ENCODE results near the gene C6orf89. TPM values are rescaled to one million over a fixed set of nuclear protein-coding genes. Genes with fewer than 3 reads are reported as not detected.
"Not testable (repeated sequence)": the region's sequence is repeated elsewhere in the genome, so short reads cannot be mapped to it uniquely, and the experiment has no call there.

The C6orf89 gene
- total RNA-seq, 1 experiment from 2014 or later, result 36.9 TPM

- DNase-seq (ENCODE audit: unreplicated experiment), result no peak
- no TSS peak for BruUV-seq (replicated peaks)
- no peak overlapping the region for H3K27ac Mint-ChIP-seq (ENCODE audit: low read depth, unreplicated experiment)
- peaks cover 16% of the 10 kb centered on the region for H3K4me1 Mint-ChIP-seq (ENCODE audit: insufficient read depth, unreplicated experiment)
- no peaks in the 10 kb centered on the region for H3K36me3 Mint-ChIP-seq (ENCODE audit: insufficient read depth, unreplicated experiment)
- TF ChIP-seq CTCF (IDR thresholded peaks at IDR 0.05; ENCODE audit: unreplicated experiment), result no peak
- H3K9me3 Mint-ChIP-seq (ENCODE audit: unreplicated experiment), result no peaks in the 10 kb centered on the region
- no peak overlapping the region for H3K4me3 Mint-ChIP-seq (ENCODE audit: unreplicated experiment)
- POLR2A ChIA-PET, result interaction anchor here (0.9 kb wide), 1 partner anchor 18 kb away, joined by 7 read pairs; no protein-coding TSS in a partner anchor
- CTCF ChIA-PET, result interaction anchor here (0.6 to 1.3 kb wide), 3 partner anchors 8 to 260 kb away, joined by 3 to 5 read pairs (median 3); no protein-coding TSS in a partner anchor
- intact Hi-C loops (cut with micrococcal nuclease), result no loop called here
- peaks cover 16% of the 10 kb centered on the region for H3K27me3 Mint-ChIP-seq (ENCODE audit: insufficient read depth, unreplicated experiment)
Measured at GRCh38 chr6:36947570-36948351, 62.0 kb downstream of the C6orf89 start.

GRCh38 chr6:36949076-36949475, 63.3 kb downstream of the C6orf89 start:
- BruUV-seq (replicated peaks); H3K27me3 Mint-ChIP-seq (ENCODE audit: insufficient read depth, unreplicated experiment); CTCF ChIA-PET; H3K9me3 Mint-ChIP-seq (ENCODE audit: unreplicated experiment); H3K36me3 Mint-ChIP-seq (ENCODE audit: insufficient read depth, unreplicated experiment); H3K4me3 Mint-ChIP-seq (ENCODE audit: unreplicated experiment); intact Hi-C loops (cut with micrococcal nuclease): not testable (repeated sequence)
- DNase-seq (ENCODE audit: unreplicated experiment), result peak; percentile 31
- Mint-ChIP-seq H3K27ac (ENCODE audit: low read depth, unreplicated experiment) (peak overlapping the region; percentile 17), H3K4me1 (ENCODE audit: insufficient read depth, unreplicated experiment) (peaks cover 16% of the 10 kb centered on the region)
- POLR2A ChIA-PET, result interaction anchor here (0.8 kb wide), 1 partner anchor 15 kb away, joined by 3 read pairs; no protein-coding TSS in a partner anchor

GRCh38 chr6:36949636-36950035, 63.9 kb downstream of the C6orf89 start:
- DNase-seq (ENCODE audit: unreplicated experiment), result peak; percentile 44
- Mint-ChIP-seq H3K27me3 (ENCODE audit: insufficient read depth, unreplicated experiment) (no peaks in the 10 kb centered on the region), H3K4me1 (ENCODE audit: insufficient read depth, unreplicated experiment) (peaks cover 16% of the 10 kb centered on the region), H3K27ac (ENCODE audit: low read depth, unreplicated experiment) (peak overlapping the region; percentile 17), H3K36me3 (ENCODE audit: insufficient read depth, unreplicated experiment) (no peaks in the 10 kb centered on the region), H3K9me3 (ENCODE audit: unreplicated experiment) (no peaks in the 10 kb centered on the region), H3K4me3 (ENCODE audit: unreplicated experiment) (no peak overlapping the region)
- TF ChIP-seq CTCF (IDR thresholded peaks at IDR 0.05; ENCODE audit: unreplicated experiment), result no peak
- ChIA-PET POLR2A (interaction anchor here (0.8 kb wide), 1 partner anchor 15 kb away, joined by 3 read pairs; no protein-coding TSS in a partner anchor), CTCF (no interaction called here)
- no TSS peak for BruUV-seq (replicated peaks)
- intact Hi-C loops (cut with micrococcal nuclease), result no loop called here

- peaks cover 31% of the 10 kb centered on the region for H3K4me1 Mint-ChIP-seq (ENCODE audit: insufficient read depth, unreplicated experiment)
- no peak for DNase-seq (ENCODE audit: unreplicated experiment)
- TF ChIP-seq CTCF (IDR thresholded peaks at IDR 0.05; ENCODE audit: unreplicated experiment), result no peak
- CTCF ChIA-PET, result no interaction called here
- H3K4me3 Mint-ChIP-seq (ENCODE audit: unreplicated experiment), result no peak overlapping the region
- H3K27ac Mint-ChIP-seq (ENCODE audit: low read depth, unreplicated experiment), result no peak overlapping the region
- intact Hi-C loops (cut with micrococcal nuclease), result no loop called here
- POLR2A ChIA-PET, result interaction anchor here (0.6 to 1.0 kb wide), 2 partner anchors 12 to 17 kb away, joined by 3 to 4 read pairs; no protein-coding TSS in a partner anchor
- no TSS peak for BruUV-seq (replicated peaks)
- no peaks in the 10 kb centered on the region for H3K27me3 Mint-ChIP-seq (ENCODE audit: insufficient read depth, unreplicated experiment)
- H3K36me3 Mint-ChIP-seq (ENCODE audit: insufficient read depth, unreplicated experiment), result no peaks in the 10 kb centered on the region
- no peaks in the 10 kb centered on the region for H3K9me3 Mint-ChIP-seq (ENCODE audit: unreplicated experiment)
Measured at GRCh38 chr6:36953931-36954261, 68.1 kb downstream of the C6orf89 start.
